Measurements from ENCODE around the gene EIF3I.

The EIF3I gene

GRCh38 chr1:32221980-32222755 lies at the start of gene EIF3I, which contains the start of gene TMEM234:
TSS of gene EIF3I (plus strand) at chr1:32222407. CDS start at chr1:32222442, 35 bp downstream.
TSS of gene TMEM234 (minus strand) at chr1:32222353. CDS start at chr1:32222322, 31 bp downstream.
- in situ Hi-C loops (cut with MboI; ENCODE audit: low sequenced_read_pairs): no loop called here

- in situ Hi-C loops (cut with MboI; ENCODE audit: low sequenced_read_pairs): no loop called here
Measured at GRCh38 chr1:32172621-32173245, 49.5 kb upstream of the EIF3I start.

- in situ Hi-C loops (cut with MboI; ENCODE audit: low sequenced_read_pairs): no loop called here
Measured at GRCh38 chr1:32178380-32179192, 43.6 kb upstream of the EIF3I start.

DNA sequence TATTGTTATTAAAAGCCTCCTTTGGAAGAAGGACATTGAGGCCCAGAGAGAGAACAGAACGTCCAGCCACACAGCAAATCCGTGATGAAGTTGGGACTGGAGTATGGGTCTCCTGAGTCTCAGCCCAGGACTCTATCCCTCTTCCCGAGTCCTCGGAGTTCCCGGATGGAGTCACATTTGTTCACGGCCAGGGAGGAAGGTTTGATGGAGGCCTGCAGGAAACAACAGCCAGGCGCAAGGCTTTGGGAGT lies 43.1 kb upstream of the EIF3I start:
- in situ Hi-C loops (cut with MboI; ENCODE audit: low sequenced_read_pairs): no loop called here

DNA sequence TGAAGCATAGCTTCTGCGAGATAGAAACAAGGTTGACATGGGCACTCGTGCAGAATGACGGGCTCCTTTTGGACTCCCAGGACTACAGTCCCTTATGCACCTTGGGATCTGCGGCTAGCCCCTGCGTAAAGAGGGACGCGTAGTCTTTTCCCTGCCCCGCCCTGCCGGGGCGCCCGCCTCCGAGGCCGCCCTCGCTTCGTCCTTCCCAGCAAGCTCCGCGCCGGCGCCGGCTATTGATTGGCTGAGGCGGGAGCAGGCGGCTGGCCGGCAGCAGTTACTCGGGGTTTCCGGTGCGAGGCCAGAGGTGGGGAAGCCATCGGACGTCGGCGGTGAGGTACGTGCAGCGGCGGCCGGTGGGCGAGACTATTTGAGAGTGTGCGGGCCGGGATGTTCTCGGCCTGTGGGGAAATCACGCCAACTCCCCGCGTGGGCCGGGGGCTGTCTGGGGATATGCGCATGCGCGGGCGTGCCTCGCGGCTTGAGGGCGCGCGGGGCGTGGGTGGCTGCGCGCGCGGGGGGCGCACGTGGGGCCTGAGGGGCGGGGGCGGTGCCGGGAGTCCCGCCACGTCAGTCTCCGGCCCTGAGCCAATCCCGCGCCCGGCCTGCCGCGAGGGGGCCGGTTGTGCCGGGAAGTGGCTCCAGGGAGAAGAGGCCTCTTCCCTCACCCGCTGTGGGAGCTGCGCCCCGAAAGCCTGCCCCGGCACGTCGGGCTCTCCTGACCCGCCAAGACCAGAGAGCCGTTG lies 42.6 kb upstream of the EIF3I start, which contains the start of gene TXLNA:
Gene TXLNA (plus strand): TSS at position 233 of the 743 bp plus-strand sequence. CDS start 671 bp downstream, outside the sequence.
- in situ Hi-C loops (cut with MboI; ENCODE audit: low sequenced_read_pairs): no loop called here

GRCh38 chr1:32180186-32181060 lies 41.8 kb upstream of the EIF3I start:
- in situ Hi-C loops (cut with MboI; ENCODE audit: low sequenced_read_pairs): no loop called here

GRCh38 chr1:32181065-32181464 lies 41.1 kb upstream of the EIF3I start:
- in situ Hi-C loops (cut with MboI; ENCODE audit: low sequenced_read_pairs): no loop called here

GRCh38 chr1:32181563-32181962 lies 40.6 kb upstream of the EIF3I start:
- in situ Hi-C loops (cut with MboI; ENCODE audit: low sequenced_read_pairs): no loop called here

GRCh38 chr1:32182060-32182459 lies 40.1 kb upstream of the EIF3I start:
- in situ Hi-C loops (cut with MboI; ENCODE audit: low sequenced_read_pairs): no loop called here

DNA sequence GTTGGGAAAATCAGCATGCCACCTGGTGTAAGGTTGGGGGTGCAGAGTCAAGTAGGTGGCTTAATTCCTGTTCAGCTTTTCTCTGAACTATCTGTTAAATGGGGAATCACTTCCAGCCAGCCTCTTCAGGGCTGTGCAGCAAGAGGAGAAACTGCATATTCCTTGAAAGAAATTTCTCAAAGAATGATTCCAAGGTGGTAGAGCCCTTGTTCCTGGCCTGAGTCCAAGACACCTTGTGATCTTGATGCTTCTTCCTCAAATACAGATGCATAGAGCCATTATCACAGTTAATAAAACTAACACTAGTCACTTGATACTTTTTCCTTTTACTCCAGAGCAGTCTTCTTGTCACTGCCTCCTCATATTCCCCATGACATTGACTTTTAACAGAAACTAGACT lies 37.6 kb upstream of the EIF3I start:
- in situ Hi-C loops (cut with MboI; ENCODE audit: low sequenced_read_pairs): no loop called here

DNA sequence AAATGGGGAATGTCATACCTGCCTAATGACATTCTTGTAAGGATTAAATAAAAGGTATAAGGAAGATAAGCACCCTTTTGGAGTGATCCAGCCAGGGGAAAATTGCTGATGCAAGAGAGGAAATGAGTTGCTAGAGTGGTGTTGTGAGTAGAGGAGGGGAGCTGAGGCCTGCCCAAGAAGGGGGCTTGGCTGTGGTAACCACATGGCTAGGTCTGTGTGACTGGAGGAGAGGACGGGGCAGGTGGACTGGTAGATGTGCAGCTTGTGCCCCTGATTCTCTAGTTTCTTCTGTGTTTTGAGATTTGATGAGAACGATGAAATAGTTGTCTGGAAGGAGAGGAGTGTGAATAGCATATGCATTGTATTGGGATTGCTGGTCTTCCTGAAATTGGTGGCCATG lies 36.1 kb upstream of the EIF3I start:
- in situ Hi-C loops (cut with MboI; ENCODE audit: low sequenced_read_pairs): no loop called here

DNA sequence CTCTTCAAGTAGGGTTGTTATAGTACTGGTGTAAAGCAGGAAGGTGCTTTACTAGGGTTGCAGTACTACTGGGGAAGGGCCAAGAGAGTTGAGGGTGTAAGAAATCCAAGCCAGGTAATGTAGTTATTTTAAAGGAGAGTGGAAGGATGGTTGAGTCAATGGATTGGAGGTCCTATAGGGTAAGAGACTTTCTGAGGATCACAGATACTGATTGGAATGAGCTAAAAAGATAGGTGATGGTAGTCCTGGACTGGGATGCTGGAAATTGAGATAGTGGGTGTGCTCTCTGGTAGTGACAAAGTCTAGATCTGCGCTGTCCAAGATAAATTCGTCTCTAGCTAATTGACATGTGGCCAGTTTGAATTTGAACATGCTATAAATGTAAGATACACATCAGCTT lies 35.7 kb upstream of the EIF3I start:
- in situ Hi-C loops (cut with MboI; ENCODE audit: low sequenced_read_pairs): no loop called here

GRCh38 chr1:32187850-32188249 lies 34.4 kb upstream of the EIF3I start:
- in situ Hi-C loops (cut with MboI; ENCODE audit: low sequenced_read_pairs): no loop called here

GRCh38 chr1:32192220-32192948 lies 29.8 kb upstream of the EIF3I start:
- in situ Hi-C loops (cut with MboI; ENCODE audit: low sequenced_read_pairs): no loop called here

DNA sequence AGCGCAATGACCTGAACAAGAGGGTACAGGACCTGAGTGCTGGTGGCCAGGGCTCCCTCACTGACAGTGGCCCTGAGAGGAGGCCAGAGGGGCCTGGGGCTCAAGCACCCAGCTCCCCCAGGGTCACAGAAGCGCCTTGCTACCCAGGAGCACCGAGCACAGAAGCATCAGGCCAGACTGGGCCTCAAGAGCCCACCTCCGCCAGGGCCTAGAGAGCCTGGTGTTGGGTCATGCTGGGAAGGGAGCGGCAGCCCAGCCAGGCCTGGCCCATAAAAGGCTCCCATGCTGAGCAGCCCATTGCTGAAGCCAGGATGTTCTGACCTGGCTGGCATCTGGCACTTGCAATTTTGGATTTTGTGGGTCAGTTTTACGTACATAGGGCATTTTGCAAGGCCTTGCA lies 27.2 kb upstream of the EIF3I start:
- in situ Hi-C loops (cut with MboI; ENCODE audit: low sequenced_read_pairs): no loop called here

- in situ Hi-C loops (cut with MboI; ENCODE audit: low sequenced_read_pairs): no loop called here
Measured at GRCh38 chr1:32195531-32195930, 26.7 kb upstream of the EIF3I start.

DNA sequence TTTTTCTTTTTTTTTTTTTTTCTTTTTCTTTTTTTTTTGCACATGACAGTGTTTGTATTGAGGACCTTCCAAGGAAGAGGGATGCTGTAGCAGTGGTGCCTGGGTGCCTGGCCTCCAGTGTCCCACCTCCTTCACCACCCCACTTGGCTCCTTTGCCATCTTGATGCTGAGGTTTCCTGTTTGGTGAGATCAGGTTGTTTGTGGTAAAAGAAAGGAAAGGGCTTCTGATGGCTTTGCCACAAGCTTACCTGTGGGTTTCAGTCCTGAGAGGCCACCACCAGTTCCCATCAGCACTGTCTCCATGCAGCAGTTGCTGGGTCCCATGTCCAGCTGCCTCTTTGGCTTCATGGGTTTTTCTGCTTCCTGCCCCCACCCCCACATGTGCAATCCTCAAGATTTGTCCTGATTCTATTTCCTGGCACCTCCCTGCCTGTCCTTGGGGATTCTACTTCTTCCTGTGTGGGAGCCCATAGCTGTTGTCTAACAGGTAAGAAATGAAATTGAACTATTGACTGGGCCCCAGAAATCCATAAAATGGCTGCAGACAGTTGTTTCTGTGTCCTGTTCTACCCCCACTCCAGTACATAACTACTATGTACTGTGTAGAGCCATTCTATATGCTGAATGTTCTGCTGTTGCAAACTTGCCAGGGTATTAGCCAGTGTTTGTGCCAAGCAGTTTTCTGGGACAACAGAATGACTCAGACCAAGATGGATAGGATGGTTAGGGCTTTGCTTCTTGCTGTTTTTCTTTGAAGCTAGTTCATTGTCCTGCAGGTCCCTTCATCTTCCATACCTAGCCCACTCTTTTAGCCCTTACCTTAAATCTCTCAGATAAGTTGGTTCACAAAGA lies 26.0 kb upstream of the EIF3I start:
- in situ Hi-C loops (cut with MboI; ENCODE audit: low sequenced_read_pairs): no loop called here

- in situ Hi-C loops (cut with MboI; ENCODE audit: low sequenced_read_pairs): no loop called here
Measured at GRCh38 chr1:32197074-32197473, 25.1 kb upstream of the EIF3I start.

- in situ Hi-C loops (cut with MboI; ENCODE audit: low sequenced_read_pairs): no loop called here
Measured at GRCh38 chr1:32197837-32198236, 24.4 kb upstream of the EIF3I start.

Measured in HL-60/S4 (cell line).